IPS-15b (cell line): ENCODE results near the gene TIMM44.
"Not testable (repeated sequence)": the region's sequence is repeated elsewhere in the genome, so short reads cannot be mapped to it uniquely, and the experiment has no call there.

Experiments used
- H3K27me3 ChIP-seq: one replicate; pipeline ENCODE4 v1.6.1; 2013; ENCODE audit warnings: low read length; ENCODE audit not compliant: control insufficient read depth, insufficient read depth
- H3K36me3 ChIP-seq: one replicate; pipeline ENCODE4 v1.6.1; 2013; ENCODE audit warnings: low read length; ENCODE audit not compliant: control insufficient read depth, insufficient read depth
- H3K4me1 ChIP-seq: one replicate; pipeline ENCODE4 v1.6.1; 2013; ENCODE audit warnings: mild to moderate bottlenecking, low read length; ENCODE audit not compliant: control insufficient read depth, insufficient read depth
- H3K4me3 ChIP-seq: one replicate; pipeline ENCODE4 v1.5.1; 2013; ENCODE audit warnings: low read depth, low read length
- H3K9ac ChIP-seq: one replicate; pipeline ENCODE4 v1.6.1; 2013; ENCODE audit warnings: low read depth, mild to moderate bottlenecking, low read length
- H3K9me3 ChIP-seq: one replicate; pipeline ENCODE4 v1.6.1; 2013; ENCODE audit warnings: mild to moderate bottlenecking, low read length; ENCODE audit not compliant: control insufficient read depth, insufficient read depth

TIMM44 gene

GRCh38 chr19:7897292-7897691, 46.2 kb downstream of the TIMM44 start:
- no peaks in the 10 kb centered on the region for H3K27me3 ChIP-seq
- no peaks in the 10 kb centered on the region for H3K4me1 ChIP-seq
- no peak overlapping the region for H3K4me3 ChIP-seq
- H3K9ac ChIP-seq = no peak overlapping the region
- H3K9me3 ChIP-seq = no peaks in the 10 kb centered on the region
- H3K36me3 ChIP-seq = peaks cover 13% of the 10 kb centered on the region

GRCh38 chr19:7895565-7895964, 47.9 kb downstream of the TIMM44 start:
- no peaks in the 10 kb centered on the region for H3K9me3 ChIP-seq
- H3K4me1 ChIP-seq = no peaks in the 10 kb centered on the region
- peak overlapping the region; percentile 12 for H3K9ac ChIP-seq
- H3K27me3 ChIP-seq = no peaks in the 10 kb centered on the region
- peaks cover 12% of the 10 kb centered on the region for H3K36me3 ChIP-seq
- H3K4me3 ChIP-seq = no peak overlapping the region

GRCh38 chr19:7894612-7895309, 48.7 kb downstream of the TIMM44 start:
- Histone ChIP-seq H3K27me3 (no peaks in the 10 kb centered on the region), H3K9ac (no peak overlapping the region), H3K4me1 (no peaks in the 10 kb centered on the region), H3K4me3 (no peak overlapping the region), H3K36me3 (peaks cover 4% of the 10 kb centered on the region), H3K9me3 (no peaks in the 10 kb centered on the region)

GRCh38 chr19:7893362-7894101, 49.9 kb downstream of the TIMM44 start:
- not testable (repeated sequence) for H3K36me3 ChIP-seq, H3K27me3 ChIP-seq, H3K9ac ChIP-seq, H3K4me3 ChIP-seq, H3K4me1 ChIP-seq, H3K9me3 ChIP-seq

- H3K4me3 ChIP-seq = peak overlapping the region; percentile 58
- peaks cover 3% of the 10 kb centered on the region for H3K27me3 ChIP-seq
- H3K36me3 ChIP-seq = no peaks in the 10 kb centered on the region
- H3K9me3 ChIP-seq = no peaks in the 10 kb centered on the region
- peak overlapping the region; percentile 65 for H3K9ac ChIP-seq
- peaks cover 6% of the 10 kb centered on the region for H3K4me1 ChIP-seq
Observed at GRCh38 chr19:7888826-7889217, 54.6 kb downstream of the TIMM44 start.

GRCh38 chr19:7888145-7888825, 55.2 kb downstream of the TIMM44 start, which contains the start of gene LRRC8E:
Gene LRRC8E, plus strand, starts transcription at chr19:7888510. Its CDS starts 7,094 bp downstream, at chr19:7895604.
- Histone ChIP-seq H3K36me3 (no peaks in the 10 kb centered on the region), H3K4me3 (peak within 1 kb of the TSS; percentile 58), H3K9me3 (no peaks in the 10 kb centered on the region), H3K9ac (peak within 1 kb of the TSS; percentile 65), H3K27me3 (peaks cover 3% of the 10 kb centered on the region), H3K4me1 (peaks cover 6% of the 10 kb centered on the region)

GRCh38 chr19:7887408-7888144, 55.9 kb downstream of the TIMM44 start:
- H3K36me3 ChIP-seq = no peaks in the 10 kb centered on the region
- no peaks in the 10 kb centered on the region for H3K9me3 ChIP-seq
- H3K4me1 ChIP-seq = peaks cover 6% of the 10 kb centered on the region
- peak overlapping the region; percentile 58 for H3K4me3 ChIP-seq
- peaks cover 3% of the 10 kb centered on the region for H3K27me3 ChIP-seq
- H3K9ac ChIP-seq = no peak overlapping the region

- H3K36me3 ChIP-seq = no peaks in the 10 kb centered on the region
- H3K4me1 ChIP-seq = peaks cover 6% of the 10 kb centered on the region
- no peak overlapping the region for H3K4me3 ChIP-seq
- H3K9me3 ChIP-seq = no peaks in the 10 kb centered on the region
- peaks cover 3% of the 10 kb centered on the region for H3K27me3 ChIP-seq
- H3K9ac ChIP-seq = no peak overlapping the region
Observed at GRCh38 chr19:7885818-7886217, 57.6 kb downstream of the TIMM44 start.

GRCh38 chr19:7883796-7884570, 59.5 kb downstream of the TIMM44 start:
- peaks cover 5% of the 10 kb centered on the region for H3K4me1 ChIP-seq
- H3K9ac ChIP-seq = no peak overlapping the region
- no peaks in the 10 kb centered on the region for H3K36me3 ChIP-seq
- no peak overlapping the region for H3K4me3 ChIP-seq
- no peaks in the 10 kb centered on the region for H3K9me3 ChIP-seq
- H3K27me3 ChIP-seq = peaks cover 3% of the 10 kb centered on the region

- Histone ChIP-seq H3K36me3 (no peaks in the 10 kb centered on the region), H3K4me3 (no peak overlapping the region), H3K9ac (no peak overlapping the region), H3K9me3 (no peaks in the 10 kb centered on the region), H3K27me3 (no peaks in the 10 kb centered on the region), H3K4me1 (peaks cover 4% of the 10 kb centered on the region)
Observed at GRCh38 chr19:7883105-7883504, 60.4 kb downstream of the TIMM44 start.

- H3K9ac ChIP-seq = no peak overlapping the region
- no peaks in the 10 kb centered on the region for H3K36me3 ChIP-seq
- H3K4me1 ChIP-seq = no peaks in the 10 kb centered on the region
- no peaks in the 10 kb centered on the region for H3K27me3 ChIP-seq
- no peak overlapping the region for H3K4me3 ChIP-seq
- H3K9me3 ChIP-seq = no peaks in the 10 kb centered on the region
Observed at GRCh38 chr19:7881910-7882309, 61.6 kb downstream of the TIMM44 start.
